WERI-Rb-1 (cell line): Measurements from ENCODE around the gene SLC10A1.

ENCODE experiments used
- DNase-seq: peaks from one replicate; pipeline ENCODE4 v3.0.0-alpha.2; 2020
- H3K27ac ChIP-seq: fragments of 250-450 bp; sonication (Bioruptor Pico); 2 replicates; pipeline ENCODE4 v1.5.1; 2020; ENCODE audit warnings: mild to moderate bottlenecking, moderate library complexity
- H3K27me3 ChIP-seq: fragments of 250-450 bp; sonication (Bioruptor Pico); 2 replicates; pipeline ENCODE4 v1.5.1; 2021; ENCODE audit warnings: mild to moderate bottlenecking, low read depth, moderate library complexity; ENCODE audit not compliant: insufficient read depth, severe bottlenecking
- H3K36me3 ChIP-seq: fragments of 250-450 bp; sonication (Bioruptor Pico); 2 replicates; pipeline ENCODE4 v1.5.1; 2020; ENCODE audit warnings: mild to moderate bottlenecking, moderate library complexity
- H3K4me3 ChIP-seq: 2 replicates; pipeline ENCODE4 v1.5.1; 2011; ENCODE audit warnings: low read depth, mild to moderate bottlenecking, control low read depth, low read length
- H3K9me3 ChIP-seq: fragments of 250-450 bp; sonication (Bioruptor Pico); 2 replicates; pipeline ENCODE4 v1.5.1; 2021; ENCODE audit warnings: mild to moderate bottlenecking, moderate library complexity; ENCODE audit not compliant: severe bottlenecking
- CTCF ChIP-seq: IDR thresholded peaks from 2 replicates; pipeline ENCODE4 v1.5.1; 2011; ENCODE audit warnings: low read depth, mild to moderate bottlenecking, control low read depth, inconsistent platforms, low read length

SLC10A1 gene

GRCh38 chr14:69794791-69795190 is 2.2 kb downstream of the SLC10A1 start:
- no peak for TF ChIP-seq CTCF
- Histone ChIP-seq H3K4me3 (no peak overlapping the region), H3K36me3 (no peaks in the 10 kb centered on the region), H3K27me3 (no peaks in the 10 kb centered on the region), H3K9me3 (no peaks in the 10 kb centered on the region), H3K27ac (no peak overlapping the region)
- DNase-seq: no peak

- H3K27ac ChIP-seq: no peak overlapping the region
- no peak overlapping the region for H3K4me3 ChIP-seq
- H3K36me3 ChIP-seq: no peaks in the 10 kb centered on the region
- no peak for DNase-seq
- no peaks in the 10 kb centered on the region for H3K27me3 ChIP-seq
- H3K9me3 ChIP-seq: no peaks in the 10 kb centered on the region
- TF ChIP-seq CTCF: no peak
Measured at GRCh38 chr14:69792887-69793421, 4.1 kb downstream of the SLC10A1 start.

GRCh38 chr14:69789118-69789640 is 7.9 kb downstream of the SLC10A1 start:
- Histone ChIP-seq H3K9me3 (no peaks in the 10 kb centered on the region), H3K36me3 (no peaks in the 10 kb centered on the region), H3K27me3 (no peaks in the 10 kb centered on the region), H3K27ac (no peak overlapping the region), H3K4me3 (no peak overlapping the region)
- DNase-seq: no peak
- no peak for TF ChIP-seq CTCF

- H3K36me3 ChIP-seq: no peaks in the 10 kb centered on the region; the same call in 1 of the 2 replicates
- H3K27me3 ChIP-seq: no peaks in the 10 kb centered on the region
- DNase-seq: no peak
- H3K9me3 ChIP-seq: no peaks in the 10 kb centered on the region
- no peak for TF ChIP-seq CTCF
- no peak overlapping the region for H3K27ac ChIP-seq
- no peak overlapping the region for H3K4me3 ChIP-seq
Measured at GRCh38 chr14:69786603-69787002, 10.4 kb downstream of the SLC10A1 start.

- Histone ChIP-seq H3K27ac (no peak overlapping the region), H3K27me3 (no peaks in the 10 kb centered on the region), H3K9me3 (no peaks in the 10 kb centered on the region), H3K36me3 (peaks cover 15% of the 10 kb centered on the region), H3K4me3 (no peak overlapping the region)
- DNase-seq: no peak
- no peak for TF ChIP-seq CTCF
Measured at GRCh38 chr14:69784942-69785341, 12.1 kb downstream of the SLC10A1 start.

- Histone ChIP-seq H3K27ac (no peak overlapping the region), H3K9me3 (no peaks in the 10 kb centered on the region), H3K36me3 (peaks cover 48% of the 10 kb centered on the region), H3K4me3 (no peak overlapping the region), H3K27me3 (no peaks in the 10 kb centered on the region)
- no peak for TF ChIP-seq CTCF
- DNase-seq: no peak
Measured at GRCh38 chr14:69780952-69781351, 16.1 kb downstream of the SLC10A1 start.
